ENCODE data around the gene ELL. TPM values are rescaled to one million over a fixed set of nuclear protein-coding genes. Genes with fewer than 3 reads are reported as not detected.

Gene ELL
- total and polyA plus RNA-seq, 9 of the 15 experiments (the other 6 are each of a cell fraction or from before 2014, with no cell fraction given) = 0.24 to 22.5 (median 4.1) TPM

- TF ChIP-seq, protein P1, sequence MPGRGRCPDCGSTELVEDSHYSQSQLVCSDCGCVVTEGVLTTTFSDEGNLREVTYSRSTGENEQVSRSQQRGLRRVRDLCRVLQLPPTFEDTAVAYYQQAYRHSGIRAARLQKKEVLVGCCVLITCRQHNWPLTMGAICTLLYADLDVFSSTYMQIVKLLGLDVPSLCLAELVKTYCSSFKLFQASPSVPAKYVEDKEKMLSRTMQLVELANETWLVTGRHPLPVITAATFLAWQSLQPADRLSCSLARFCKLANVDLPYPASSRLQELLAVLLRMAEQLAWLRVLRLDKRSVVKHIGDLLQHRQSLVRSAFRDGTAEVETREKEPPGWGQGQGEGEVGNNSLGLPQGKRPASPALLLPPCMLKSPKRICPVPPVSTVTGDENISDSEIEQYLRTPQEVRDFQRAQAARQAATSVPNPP (IDR thresholded peaks at IDR 0.05; ENCODE audit: borderline replicate concordance, insufficient read depth, insufficient read length) = no peak
- TF ChIP-seq, protein P2, sequence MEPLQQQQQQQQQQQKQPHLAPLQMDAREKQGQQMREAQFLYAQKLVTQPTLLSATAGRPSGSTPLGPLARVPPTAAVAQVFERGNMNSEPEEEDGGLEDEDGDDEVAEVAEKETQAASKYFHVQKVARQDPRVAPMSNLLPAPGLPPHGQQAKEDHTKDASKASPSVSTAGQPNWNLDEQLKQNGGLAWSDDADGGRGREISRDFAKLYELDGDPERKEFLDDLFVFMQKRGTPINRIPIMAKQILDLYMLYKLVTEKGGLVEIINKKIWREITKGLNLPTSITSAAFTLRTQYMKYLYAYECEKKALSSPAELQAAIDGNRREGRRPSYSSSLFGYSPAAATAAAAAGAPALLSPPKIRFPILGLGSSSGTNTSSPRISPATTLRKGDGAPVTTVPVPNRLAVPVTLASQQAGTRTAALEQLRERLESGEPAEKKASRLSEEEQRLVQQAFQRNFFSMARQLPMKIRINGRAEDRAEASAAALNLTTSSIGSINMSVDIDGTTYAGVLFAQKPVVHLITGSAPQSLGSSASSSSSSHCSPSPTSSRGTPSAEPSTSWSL (CRISPR knock-in tag; IDR thresholded peaks at IDR 0.05; ENCODE audit: borderline replicate concordance) = no peak
- no peak for TF ChIP-seq MAFF (IDR thresholded peaks at IDR 0.05; ENCODE audit: low read length)
- no peak for TF ChIP-seq BRD9 (IDR thresholded peaks at IDR 0.05; ENCODE audit: low read depth, partially characterized antibody)
- no peak for TF ChIP-seq RFX5 (IDR thresholded peaks at IDR 0.05; ENCODE audit: low read depth, low read length)
- TF ChIP-seq, protein P3, sequence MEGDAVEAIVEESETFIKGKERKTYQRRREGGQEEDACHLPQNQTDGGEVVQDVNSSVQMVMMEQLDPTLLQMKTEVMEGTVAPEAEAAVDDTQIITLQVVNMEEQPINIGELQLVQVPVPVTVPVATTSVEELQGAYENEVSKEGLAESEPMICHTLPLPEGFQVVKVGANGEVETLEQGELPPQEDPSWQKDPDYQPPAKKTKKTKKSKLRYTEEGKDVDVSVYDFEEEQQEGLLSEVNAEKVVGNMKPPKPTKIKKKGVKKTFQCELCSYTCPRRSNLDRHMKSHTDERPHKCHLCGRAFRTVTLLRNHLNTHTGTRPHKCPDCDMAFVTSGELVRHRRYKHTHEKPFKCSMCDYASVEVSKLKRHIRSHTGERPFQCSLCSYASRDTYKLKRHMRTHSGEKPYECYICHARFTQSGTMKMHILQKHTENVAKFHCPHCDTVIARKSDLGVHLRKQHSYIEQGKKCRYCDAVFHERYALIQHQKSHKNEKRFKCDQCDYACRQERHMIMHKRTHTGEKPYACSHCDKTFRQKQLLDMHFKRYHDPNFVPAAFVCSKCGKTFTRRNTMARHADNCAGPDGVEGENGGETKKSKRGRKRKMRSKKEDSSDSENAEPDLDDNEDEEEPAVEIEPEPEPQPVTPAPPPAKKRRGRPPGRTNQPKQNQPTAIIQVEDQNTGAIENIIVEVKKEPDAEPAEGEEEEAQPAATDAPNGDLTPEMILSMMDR (IDR thresholded peaks at IDR 0.05 in 2 of 3, conservative IDR thresholded peaks at IDR 0.05 in 1 of 3; ENCODE audit: insufficient read depth in 2 of 3, low read depth in 1 of 3, low read length in 3 of 3) = peak; percentile 76 to 89 (median 87)
- TF ChIP-seq CCNT2 (IDR thresholded peaks at IDR 0.05; ENCODE audit: borderline replicate concordance, extremely low read depth, insufficient read length, low read depth, low read length) = no peak
- no peak for TF ChIP-seq HEY1 (CRISPR knock-in tag; IDR thresholded peaks at IDR 0.05; ENCODE audit: borderline replicate concordance)
- TF ChIP-seq ZKSCAN8 (CRISPR knock-in tag; IDR thresholded peaks at IDR 0.05) = no peak
- no peak for TF ChIP-seq RBM22 (IDR thresholded peaks at IDR 0.05; ENCODE audit: low read depth, low read length, poor library complexity, severe bottlenecking)
- 0 out of 2 replicates have a peak, but pooled peaks have one; percentile 40 for TF ChIP-seq KLF16 (IDR thresholded peaks at IDR 0.05)
- 0 out of 2 replicates have a peak, but pooled peaks have one; percentile 26 for TF ChIP-seq CHD2 (IDR thresholded peaks at IDR 0.05; ENCODE audit: low read depth, low read length)
- TF ChIP-seq, protein P4, sequence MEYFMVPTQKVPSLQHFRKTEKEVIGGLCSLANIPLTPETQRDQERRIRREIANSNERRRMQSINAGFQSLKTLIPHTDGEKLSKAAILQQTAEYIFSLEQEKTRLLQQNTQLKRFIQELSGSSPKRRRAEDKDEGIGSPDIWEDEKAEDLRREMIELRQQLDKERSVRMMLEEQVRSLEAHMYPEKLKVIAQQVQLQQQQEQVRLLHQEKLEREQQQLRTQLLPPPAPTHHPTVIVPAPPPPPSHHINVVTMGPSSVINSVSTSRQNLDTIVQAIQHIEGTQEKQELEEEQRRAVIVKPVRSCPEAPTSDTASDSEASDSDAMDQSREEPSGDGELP (CRISPR knock-in tag; IDR thresholded peaks at IDR 0.05; ENCODE audit: borderline replicate concordance) = 0 out of 2 replicates have a peak, but pooled peaks have one; percentile 16
- TF ChIP-seq, protein P5, sequence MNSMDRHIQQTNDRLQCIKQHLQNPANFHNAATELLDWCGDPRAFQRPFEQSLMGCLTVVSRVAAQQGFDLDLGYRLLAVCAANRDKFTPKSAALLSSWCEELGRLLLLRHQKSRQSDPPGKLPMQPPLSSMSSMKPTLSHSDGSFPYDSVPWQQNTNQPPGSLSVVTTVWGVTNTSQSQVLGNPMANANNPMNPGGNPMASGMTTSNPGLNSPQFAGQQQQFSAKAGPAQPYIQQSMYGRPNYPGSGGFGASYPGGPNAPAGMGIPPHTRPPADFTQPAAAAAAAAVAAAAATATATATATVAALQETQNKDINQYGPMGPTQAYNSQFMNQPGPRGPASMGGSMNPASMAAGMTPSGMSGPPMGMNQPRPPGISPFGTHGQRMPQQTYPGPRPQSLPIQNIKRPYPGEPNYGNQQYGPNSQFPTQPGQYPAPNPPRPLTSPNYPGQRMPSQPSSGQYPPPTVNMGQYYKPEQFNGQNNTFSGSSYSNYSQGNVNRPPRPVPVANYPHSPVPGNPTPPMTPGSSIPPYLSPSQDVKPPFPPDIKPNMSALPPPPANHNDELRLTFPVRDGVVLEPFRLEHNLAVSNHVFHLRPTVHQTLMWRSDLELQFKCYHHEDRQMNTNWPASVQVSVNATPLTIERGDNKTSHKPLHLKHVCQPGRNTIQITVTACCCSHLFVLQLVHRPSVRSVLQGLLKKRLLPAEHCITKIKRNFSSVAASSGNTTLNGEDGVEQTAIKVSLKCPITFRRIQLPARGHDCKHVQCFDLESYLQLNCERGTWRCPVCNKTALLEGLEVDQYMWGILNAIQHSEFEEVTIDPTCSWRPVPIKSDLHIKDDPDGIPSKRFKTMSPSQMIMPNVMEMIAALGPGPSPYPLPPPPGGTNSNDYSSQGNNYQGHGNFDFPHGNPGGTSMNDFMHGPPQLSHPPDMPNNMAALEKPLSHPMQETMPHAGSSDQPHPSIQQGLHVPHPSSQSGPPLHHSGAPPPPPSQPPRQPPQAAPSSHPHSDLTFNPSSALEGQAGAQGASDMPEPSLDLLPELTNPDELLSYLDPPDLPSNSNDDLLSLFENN (IDR thresholded peaks at IDR 0.05; ENCODE audit: low read depth in 2 of 2, low read length in 2 of 2) = no peak
These were observed 52.6 kb downstream of the ELL start (continued) for GRCh38 chr19:18469069-18469846.
